Testis (tissue), 3 donors: ENCODE measurements around the gene SLC6A5. TPM values are rescaled to one million over a fixed set of nuclear protein-coding genes. Genes with fewer than 3 reads are reported as not detected.

Experiments used
- DNase-seq: peaks from one replicate; pipeline ENCODE4 v3.0.0-alpha.2; 2019
- H3K27ac ChIP-seq, 2 donors: fragments of 200-600 bp; sonication (generic); one replicate each; pipeline ENCODE4 v1.5.1; 2019
- H3K27me3 ChIP-seq: fragments of 200-600 bp; sonication (generic); one replicate; pipeline ENCODE4 v1.5.1; 2019
- H3K36me3 ChIP-seq: fragments of 200-600 bp; sonication (generic); one replicate; pipeline ENCODE4 v1.5.1; 2017; ENCODE audit warnings: low read depth; ENCODE audit errors: missing control alignments
- H3K4me1 ChIP-seq: fragments of 200-600 bp; sonication (generic); one replicate; pipeline ENCODE4 v1.5.1; 2019
- H3K4me3 ChIP-seq, 2 donors: fragments of 200-600 bp; sonication (generic); one replicate each; pipeline ENCODE4 v1.5.1; 2017 to 2019
- H3K9me3 ChIP-seq: fragments of 200-600 bp; sonication (generic); one replicate; pipeline ENCODE4 v1.5.1; 2017
- POLR2A ChIP-seq: fragments of 450-650 bp; IDR thresholded peaks from one replicate; pipeline ENCODE4 v1.6.1; 2017; ENCODE audit warnings: antibody characterized with exemption, mild to moderate bottlenecking, moderate library complexity
- WGBS, 2 donors: methylation state at CpG; one replicate each; pipeline ENCODE4 v1.1.5; 2018; 5-methylcytosine and 5-hydroxymethylcytosine counted together
- intact Hi-C: fragments of 100-400 bp; cut with DNase I; formaldehyde crosslinking; loops from one replicate; pipeline ENCODE4 v1.15.1; 2023; ENCODE audit warnings: low total_unique reads
- polyA plus RNA-seq: library from polyadenylated mRNA; stranded (reverse); fragments of 350-450 nt; fragmentation: Illumina TruSeq; extraction: RNeasy Lipid Tissue Mini Kit (QIAGEN cat#74804); gene quantifications from one replicate; pipeline ENCODE4 v1.2.3, GENCODE V29; 2014; ENCODE audit warnings: low read depth, low replicate concordance; ENCODE audit not compliant: insufficient read depth
- total RNA-seq, 2 donors: library from RNA; depleted of rRNA; stranded (reverse); fragments of >200 nt; gene quantifications; one replicate each; pipeline ENCODE4 v1.2.3, GENCODE V29; 2016
- TF ChIP-seq, protein P1 (sequence below), 3 experiments: fragments of 450-650 bp in 2 of 3; fragments of 200-600 bp in 1 of 3; sonication (generic) in 1 of 3; IDR thresholded peaks; one replicate each; pipeline ENCODE4 v1.5.1; 2016 to 2019; ENCODE audit warnings: antibody characterized with exemption in 3 of 3, mild to moderate bottlenecking in 2 of 3, moderate library complexity in 1 of 3

SLC6A5 gene
- total and polyA plus RNA-seq, 3 donors from 2014 or later: 1.5 to 2.1 (median 1.9) TPM

DNA sequence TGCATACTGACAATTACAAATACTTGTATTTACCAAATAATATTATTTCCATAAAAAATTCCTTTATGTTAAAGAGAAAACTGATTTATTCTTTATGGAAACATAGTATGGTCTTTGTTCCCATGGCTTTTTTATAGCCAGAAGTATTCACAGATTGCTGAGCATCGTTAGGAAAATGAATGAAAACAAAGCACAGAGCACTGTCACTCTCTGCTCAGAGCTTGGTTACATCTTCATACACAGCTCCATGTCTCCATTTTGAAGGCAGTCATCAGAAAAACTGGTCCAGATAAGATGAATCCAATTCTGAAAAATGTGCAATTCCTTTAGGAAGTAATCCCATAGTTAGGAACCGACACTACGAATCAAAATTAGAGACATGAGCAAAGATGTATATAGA lies 9.0 kb upstream of the SLC6A5 start:
- no peaks in the 10 kb centered on the region for H3K9me3 ChIP-seq
- intact Hi-C loops: no loop called here
- H3K27me3 ChIP-seq: no peaks in the 10 kb centered on the region
- no peak for DNase-seq
- WGBS, 2 donors: 82 to 84% methylated on average over 3 of the region's 3 CpGs
- no peak for TF ChIP-seq POLR2A
- TF ChIP-seq, protein P1, sequence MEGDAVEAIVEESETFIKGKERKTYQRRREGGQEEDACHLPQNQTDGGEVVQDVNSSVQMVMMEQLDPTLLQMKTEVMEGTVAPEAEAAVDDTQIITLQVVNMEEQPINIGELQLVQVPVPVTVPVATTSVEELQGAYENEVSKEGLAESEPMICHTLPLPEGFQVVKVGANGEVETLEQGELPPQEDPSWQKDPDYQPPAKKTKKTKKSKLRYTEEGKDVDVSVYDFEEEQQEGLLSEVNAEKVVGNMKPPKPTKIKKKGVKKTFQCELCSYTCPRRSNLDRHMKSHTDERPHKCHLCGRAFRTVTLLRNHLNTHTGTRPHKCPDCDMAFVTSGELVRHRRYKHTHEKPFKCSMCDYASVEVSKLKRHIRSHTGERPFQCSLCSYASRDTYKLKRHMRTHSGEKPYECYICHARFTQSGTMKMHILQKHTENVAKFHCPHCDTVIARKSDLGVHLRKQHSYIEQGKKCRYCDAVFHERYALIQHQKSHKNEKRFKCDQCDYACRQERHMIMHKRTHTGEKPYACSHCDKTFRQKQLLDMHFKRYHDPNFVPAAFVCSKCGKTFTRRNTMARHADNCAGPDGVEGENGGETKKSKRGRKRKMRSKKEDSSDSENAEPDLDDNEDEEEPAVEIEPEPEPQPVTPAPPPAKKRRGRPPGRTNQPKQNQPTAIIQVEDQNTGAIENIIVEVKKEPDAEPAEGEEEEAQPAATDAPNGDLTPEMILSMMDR (IDR thresholded peaks at IDR 0.05): no peak
- no peak overlapping the region for H3K4me3 ChIP-seq
- H3K4me1 ChIP-seq: no peaks in the 10 kb centered on the region
- no peak overlapping the region for H3K27ac ChIP-seq
- H3K36me3 ChIP-seq: no peaks in the 10 kb centered on the region

DNA sequence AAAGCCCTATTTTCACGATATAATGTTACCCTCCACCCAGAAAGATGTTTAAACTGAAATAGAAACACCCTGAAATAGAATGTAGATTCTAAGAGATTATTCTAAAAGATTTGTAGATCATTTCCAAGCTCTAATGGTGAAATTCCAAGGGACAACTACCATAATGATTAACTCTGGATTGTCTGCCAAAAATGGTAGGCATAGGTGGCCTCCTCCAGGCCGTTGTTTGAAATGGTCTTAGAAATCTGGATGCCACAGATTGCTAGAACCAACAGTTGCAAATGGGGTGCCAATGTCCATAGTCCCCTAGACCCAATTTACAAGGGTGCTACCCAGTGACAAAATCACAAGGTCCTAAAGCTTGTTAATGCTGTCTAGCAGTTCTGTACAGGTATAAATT lies 6.7 kb upstream of the SLC6A5 start:
- Histone ChIP-seq H3K4me1 (no peaks in the 10 kb centered on the region), H3K27me3 (no peaks in the 10 kb centered on the region), H3K9me3 (no peaks in the 10 kb centered on the region), H3K4me3 (no peak overlapping the region), H3K36me3 (no peaks in the 10 kb centered on the region), H3K27ac (no peak overlapping the region)
- no peak for DNase-seq
- TF ChIP-seq POLR2A: no peak
- TF ChIP-seq, protein P1 (IDR thresholded peaks at IDR 0.05): no peak
- intact Hi-C loops: no loop called here
- 69 to 78% methylated on average over 2 of the region's 2 CpGs for WGBS, 2 donors

DNA sequence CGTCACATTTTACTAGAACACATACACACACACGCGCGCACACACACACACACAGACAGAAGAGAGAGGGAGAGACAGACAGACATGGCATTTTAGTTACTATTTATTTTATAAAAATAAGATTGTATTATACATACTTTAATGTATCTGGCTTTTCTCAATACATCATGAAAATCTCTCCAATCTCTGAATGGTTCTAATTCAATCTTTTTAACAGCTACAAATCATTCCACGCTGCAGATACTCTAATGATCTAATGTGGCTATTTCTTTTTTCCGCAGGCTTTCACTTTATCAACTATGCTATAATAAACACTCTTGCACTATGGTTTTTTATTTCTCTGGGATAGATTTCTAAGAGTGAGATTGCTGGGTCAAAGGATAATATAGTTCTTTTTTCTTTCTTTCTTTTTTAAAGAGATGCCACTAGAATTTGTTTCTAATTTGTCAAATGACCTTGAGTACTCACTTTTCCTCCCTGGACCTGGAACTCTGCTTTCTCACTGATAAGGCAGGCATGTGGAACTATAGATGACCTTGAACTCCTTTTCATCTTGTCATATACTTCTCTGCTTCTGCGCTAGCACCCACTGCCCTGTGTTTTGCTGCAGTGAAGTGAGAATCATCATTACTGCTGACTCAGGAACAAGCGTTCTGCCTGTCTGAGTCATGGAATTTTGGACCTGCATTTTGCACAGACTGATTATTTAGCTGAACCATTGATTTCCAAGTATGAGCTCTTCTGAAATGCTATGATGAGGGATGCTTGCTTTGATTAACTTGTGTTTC lies 4.9 kb upstream of the SLC6A5 start:
- no peak overlapping the region for H3K4me3 ChIP-seq
- intact Hi-C loops: no loop called here
- no peaks in the 10 kb centered on the region for H3K4me1 ChIP-seq
- H3K27ac ChIP-seq: no peak overlapping the region
- WGBS, 2 donors: 42 to 45% methylated on average over 8 of the region's 8 CpGs
- H3K27me3 ChIP-seq: no peaks in the 10 kb centered on the region
- TF ChIP-seq, protein P1 (IDR thresholded peaks at IDR 0.05): no peak
- no peak for TF ChIP-seq POLR2A
- H3K9me3 ChIP-seq: no peaks in the 10 kb centered on the region
- H3K36me3 ChIP-seq: no peaks in the 10 kb centered on the region
- DNase-seq: no peak

DNA sequence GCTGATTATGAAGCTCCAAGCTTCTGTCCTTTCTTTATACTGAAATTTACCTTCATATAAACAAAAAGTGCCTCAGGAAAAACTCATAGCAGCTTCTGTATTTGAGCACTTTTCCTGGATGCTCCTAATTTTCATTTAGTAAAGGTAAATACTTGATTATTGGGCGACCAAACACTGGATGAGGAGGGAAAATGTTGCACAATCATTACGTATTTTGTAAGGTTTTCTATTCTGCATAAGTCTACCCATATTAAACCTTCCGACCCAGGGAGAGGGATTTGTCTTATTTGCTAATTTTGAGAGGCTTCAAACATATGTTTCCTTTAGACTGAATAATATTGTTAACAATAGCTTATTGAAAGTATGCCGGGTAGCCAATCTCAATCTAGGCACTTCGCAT lies 4.3 kb upstream of the SLC6A5 start:
- Histone ChIP-seq H3K27ac (no peak overlapping the region), H3K4me3 (no peak overlapping the region), H3K9me3 (no peaks in the 10 kb centered on the region), H3K36me3 (no peaks in the 10 kb centered on the region), H3K27me3 (no peaks in the 10 kb centered on the region), H3K4me1 (no peaks in the 10 kb centered on the region)
- WGBS, 2 donors: 59 to 74% methylated on average over 5 of the region's 5 CpGs
- intact Hi-C loops: no loop called here
- no peak for TF ChIP-seq POLR2A
- TF ChIP-seq, protein P1 (IDR thresholded peaks at IDR 0.05): no peak
- no peak for DNase-seq
